Testis (tissue), 2 donors: ENCODE data around the gene SPDYE1.
"Not testable (repeated sequence)": the region's sequence is repeated elsewhere in the genome, so short reads cannot be mapped to it uniquely, and the experiment has no call there.

Experiments used
- POLR2A ChIP-seq: fragments of 450-650 bp; IDR thresholded peaks from one replicate; pipeline ENCODE4 v1.6.1; 2017; ENCODE audit warnings: antibody characterized with exemption, mild to moderate bottlenecking, moderate library complexity
- TF ChIP-seq, protein P1 (sequence below), 3 experiments: fragments of 450-650 bp in 2 of 3; fragments of 200-600 bp in 1 of 3; sonication (generic) in 1 of 3; IDR thresholded peaks; one replicate each; pipeline ENCODE4 v1.5.1; 2016 to 2019; ENCODE audit warnings: antibody characterized with exemption in 3 of 3, mild to moderate bottlenecking in 2 of 3, moderate library complexity in 1 of 3

DNA sequence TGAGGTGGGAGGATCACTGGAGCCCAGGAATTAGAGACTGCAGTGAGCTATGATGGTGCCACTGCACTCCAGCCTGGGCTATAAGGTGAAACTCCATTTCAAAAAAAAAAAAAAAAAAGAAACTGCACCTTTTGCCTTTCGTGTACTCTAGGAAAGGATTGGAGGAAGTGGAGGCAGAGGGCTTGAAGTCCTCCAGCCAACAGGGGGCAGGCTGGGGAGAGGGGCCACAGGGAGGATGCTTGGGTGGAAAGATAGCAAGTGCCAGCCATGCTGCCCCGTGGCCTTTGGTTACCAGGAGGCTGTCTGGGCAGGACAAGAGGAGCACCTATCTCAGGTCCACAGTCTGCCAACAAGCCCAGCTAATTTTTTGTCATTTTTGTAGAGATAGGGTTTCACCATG lies 14.0 kb upstream of the SPDYE1 start:
- TF ChIP-seq, protein P1, sequence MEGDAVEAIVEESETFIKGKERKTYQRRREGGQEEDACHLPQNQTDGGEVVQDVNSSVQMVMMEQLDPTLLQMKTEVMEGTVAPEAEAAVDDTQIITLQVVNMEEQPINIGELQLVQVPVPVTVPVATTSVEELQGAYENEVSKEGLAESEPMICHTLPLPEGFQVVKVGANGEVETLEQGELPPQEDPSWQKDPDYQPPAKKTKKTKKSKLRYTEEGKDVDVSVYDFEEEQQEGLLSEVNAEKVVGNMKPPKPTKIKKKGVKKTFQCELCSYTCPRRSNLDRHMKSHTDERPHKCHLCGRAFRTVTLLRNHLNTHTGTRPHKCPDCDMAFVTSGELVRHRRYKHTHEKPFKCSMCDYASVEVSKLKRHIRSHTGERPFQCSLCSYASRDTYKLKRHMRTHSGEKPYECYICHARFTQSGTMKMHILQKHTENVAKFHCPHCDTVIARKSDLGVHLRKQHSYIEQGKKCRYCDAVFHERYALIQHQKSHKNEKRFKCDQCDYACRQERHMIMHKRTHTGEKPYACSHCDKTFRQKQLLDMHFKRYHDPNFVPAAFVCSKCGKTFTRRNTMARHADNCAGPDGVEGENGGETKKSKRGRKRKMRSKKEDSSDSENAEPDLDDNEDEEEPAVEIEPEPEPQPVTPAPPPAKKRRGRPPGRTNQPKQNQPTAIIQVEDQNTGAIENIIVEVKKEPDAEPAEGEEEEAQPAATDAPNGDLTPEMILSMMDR (IDR thresholded peaks at IDR 0.05) = not testable (repeated sequence)
- not testable (repeated sequence) for TF ChIP-seq POLR2A
